Vagina (tissue), 2 donors: Measurements from ENCODE around the gene COL4A5. TPM values are rescaled to one million over a fixed set of nuclear protein-coding genes. Genes with fewer than 3 reads are reported as not detected.

ENCODE experiments used
- DNase-seq, 2 donors: peaks; one replicate each; pipeline ENCODE4 v3.0.0-alpha.2; 2017; ENCODE audit errors: extremely low spot score in 2 of 2
- H3K27ac ChIP-seq: fragments of 200-600 bp; sonication (generic); one replicate; pipeline ENCODE4 v1.5.1; 2019
- H3K27me3 ChIP-seq: fragments of 200-600 bp; sonication (generic); one replicate; pipeline ENCODE4 v1.5.1; 2019
- H3K36me3 ChIP-seq, 2 donors: fragments of 200-600 bp; sonication (generic); one replicate each; pipeline ENCODE4 v1.5.1; 2017 to 2019
- H3K4me1 ChIP-seq: fragments of 200-600 bp; sonication (generic); one replicate; pipeline ENCODE4 v1.5.1; 2019
- H3K4me3 ChIP-seq, 2 donors: fragments of 200-600 bp; sonication (generic); 1 replicate in 1 of 2; 2 replicates in 1 of 2; pipeline ENCODE4 v1.5.1; 2016 to 2019
- H3K9me3 ChIP-seq: fragments of 200-600 bp; sonication (generic); one replicate; pipeline ENCODE4 v1.5.1; 2019
- POLR2A ChIP-seq, 2 donors: fragments of 450-650 bp; IDR thresholded peaks; one replicate each; pipeline ENCODE4 v1.6.1; 2017; ENCODE audit warnings: antibody characterized with exemption in 2 of 2, mild to moderate bottlenecking in 2 of 2, moderate library complexity in 2 of 2
- POLR2AphosphoS5 ChIP-seq, 2 donors: sonication (generic); formaldehyde crosslinking; IDR thresholded peaks; one replicate each; pipeline ENCODE4 v1.9.0; 2017; ENCODE audit warnings: antibody characterized with exemption in 2 of 2, mild to moderate bottlenecking in 2 of 2, low read depth in 1 of 2; ENCODE audit not compliant: insufficient read depth in 1 of 2
- intact Hi-C: fragments of 100-400 bp; cut with DNase I; formaldehyde crosslinking; loops from one replicate; pipeline ENCODE4 v1.15.1; 2023
- total RNA-seq: library from RNA; depleted of rRNA; stranded (reverse); fragments of >200 nt; gene quantifications from one replicate; pipeline ENCODE4 v1.2.3, GENCODE V29; 2016
- TF ChIP-seq, protein P1 (sequence below), 3 experiments: fragments of 450-650 bp in 2 of 3; fragments of 200-600 bp in 1 of 3; sonication (generic) in 1 of 3; IDR thresholded peaks; one replicate each; pipeline ENCODE4 v1.5.1; 2017 to 2019; ENCODE audit warnings: antibody characterized with exemption in 3 of 3, mild to moderate bottlenecking in 2 of 3, moderate library complexity in 2 of 3

Gene COL4A5
- total RNA-seq, 1 donor from 2014 or later = 36.3 TPM

DNA sequence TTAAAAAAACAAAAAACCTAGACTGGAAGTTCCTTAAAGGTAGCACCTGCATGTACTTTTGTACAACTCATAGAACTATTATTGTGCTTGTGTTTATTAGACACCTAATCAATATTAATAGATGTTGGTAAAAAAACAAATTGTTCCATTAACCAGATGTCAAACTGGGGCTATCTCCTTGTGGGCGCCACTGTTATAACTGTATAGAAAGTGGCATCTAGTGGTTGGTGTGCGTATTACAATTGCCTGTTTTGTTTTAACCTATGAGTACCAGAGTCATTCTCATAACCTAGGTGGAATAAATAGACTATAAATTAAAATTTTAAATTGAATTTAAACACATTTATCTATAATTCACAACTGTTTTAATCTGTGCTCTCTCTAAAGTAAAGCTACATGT, 97.4 kb downstream of the COL4A5 start:
- Histone ChIP-seq H3K4me1 (no peaks in the 10 kb centered on the region), H3K36me3 (no peaks in the 10 kb centered on the region), H3K9me3 (no peaks in the 10 kb centered on the region), H3K27ac (no peak overlapping the region), H3K27me3 (no peaks in the 10 kb centered on the region), H3K4me3 (no peak overlapping the region)
- TF ChIP-seq POLR2AphosphoS5 (IDR thresholded peaks at IDR 0.05; ENCODE audit: insufficient read depth in 1 of 2, low read depth in 1 of 2) = no peak
- TF ChIP-seq, protein P1, sequence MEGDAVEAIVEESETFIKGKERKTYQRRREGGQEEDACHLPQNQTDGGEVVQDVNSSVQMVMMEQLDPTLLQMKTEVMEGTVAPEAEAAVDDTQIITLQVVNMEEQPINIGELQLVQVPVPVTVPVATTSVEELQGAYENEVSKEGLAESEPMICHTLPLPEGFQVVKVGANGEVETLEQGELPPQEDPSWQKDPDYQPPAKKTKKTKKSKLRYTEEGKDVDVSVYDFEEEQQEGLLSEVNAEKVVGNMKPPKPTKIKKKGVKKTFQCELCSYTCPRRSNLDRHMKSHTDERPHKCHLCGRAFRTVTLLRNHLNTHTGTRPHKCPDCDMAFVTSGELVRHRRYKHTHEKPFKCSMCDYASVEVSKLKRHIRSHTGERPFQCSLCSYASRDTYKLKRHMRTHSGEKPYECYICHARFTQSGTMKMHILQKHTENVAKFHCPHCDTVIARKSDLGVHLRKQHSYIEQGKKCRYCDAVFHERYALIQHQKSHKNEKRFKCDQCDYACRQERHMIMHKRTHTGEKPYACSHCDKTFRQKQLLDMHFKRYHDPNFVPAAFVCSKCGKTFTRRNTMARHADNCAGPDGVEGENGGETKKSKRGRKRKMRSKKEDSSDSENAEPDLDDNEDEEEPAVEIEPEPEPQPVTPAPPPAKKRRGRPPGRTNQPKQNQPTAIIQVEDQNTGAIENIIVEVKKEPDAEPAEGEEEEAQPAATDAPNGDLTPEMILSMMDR (IDR thresholded peaks at IDR 0.05) = peak in 2 of 3 experiments; percentile 35 to 53
- intact Hi-C loops = no loop called here
- DNase-seq = no peak

DNA sequence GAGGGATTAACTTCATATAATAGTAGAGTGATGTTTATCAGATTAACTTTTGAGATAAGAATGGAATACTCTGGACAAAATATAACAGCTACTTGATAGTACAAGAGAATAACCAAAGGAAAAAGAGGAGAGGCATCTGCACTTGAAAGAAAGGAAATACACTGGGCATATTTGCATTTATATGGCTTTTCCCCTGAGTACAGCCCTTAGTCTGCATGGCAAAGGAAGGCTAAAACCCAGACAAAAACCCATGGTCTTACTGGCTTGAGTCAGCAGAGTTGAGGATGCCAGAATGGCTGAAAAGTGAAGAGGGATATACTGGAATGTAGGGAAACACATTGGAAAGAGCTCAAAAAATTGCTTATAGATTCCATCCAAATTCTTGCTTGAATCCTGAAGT, 101.6 kb downstream of the COL4A5 start:
- no peaks in the 10 kb centered on the region for H3K9me3 ChIP-seq
- H3K27ac ChIP-seq = no peak overlapping the region
- H3K4me1 ChIP-seq = no peaks in the 10 kb centered on the region

DNA sequence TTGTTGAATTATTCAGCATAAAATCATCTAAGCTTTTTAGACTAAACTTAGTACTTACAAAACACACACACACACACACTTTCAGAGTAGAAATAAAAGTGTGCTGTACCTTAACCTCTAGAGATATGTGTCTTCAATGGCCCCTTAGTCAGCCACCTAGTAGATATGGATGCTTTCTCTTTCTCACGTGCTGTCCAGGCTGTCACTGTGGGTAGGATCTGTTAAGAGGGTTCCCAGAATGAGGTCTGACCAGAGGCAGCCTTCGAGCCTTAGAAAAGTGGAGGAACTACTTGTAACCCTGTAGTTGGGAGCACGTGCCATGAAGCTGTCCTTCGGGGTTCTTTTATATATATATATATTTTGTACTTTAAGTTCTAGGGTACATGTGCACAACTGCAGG, 117.9 kb downstream of the COL4A5 start:
- H3K4me3 ChIP-seq = no peak overlapping the region
- no peaks in the 10 kb centered on the region for H3K9me3 ChIP-seq
- no peaks in the 10 kb centered on the region for H3K36me3 ChIP-seq
- TF ChIP-seq POLR2AphosphoS5 (IDR thresholded peaks at IDR 0.05; ENCODE audit: insufficient read depth in 1 of 2, low read depth in 1 of 2) (no peak), POLR2A (IDR thresholded peaks at IDR 0.05) (no peak)
- TF ChIP-seq, protein P1 (IDR thresholded peaks at IDR 0.05) = no peak
- DNase-seq = no peak
- H3K27me3 ChIP-seq = no peaks in the 10 kb centered on the region
- H3K4me1 ChIP-seq = no peaks in the 10 kb centered on the region
- no peak overlapping the region for H3K27ac ChIP-seq
- intact Hi-C loops = no loop called here

More for the DNA sequence above, 101.6 kb downstream of the COL4A5 start:
- intact Hi-C loops = no loop called here
- H3K27me3 ChIP-seq = no peaks in the 10 kb centered on the region
- TF ChIP-seq, protein P1 (IDR thresholded peaks at IDR 0.05) = no peak
- TF ChIP-seq POLR2A (IDR thresholded peaks at IDR 0.05) (no peak), POLR2AphosphoS5 (IDR thresholded peaks at IDR 0.05; ENCODE audit: insufficient read depth in 1 of 2, low read depth in 1 of 2) (no peak)
- no peak overlapping the region for H3K4me3 ChIP-seq
- H3K36me3 ChIP-seq = no peaks in the 10 kb centered on the region
- no peak for DNase-seq

DNA sequence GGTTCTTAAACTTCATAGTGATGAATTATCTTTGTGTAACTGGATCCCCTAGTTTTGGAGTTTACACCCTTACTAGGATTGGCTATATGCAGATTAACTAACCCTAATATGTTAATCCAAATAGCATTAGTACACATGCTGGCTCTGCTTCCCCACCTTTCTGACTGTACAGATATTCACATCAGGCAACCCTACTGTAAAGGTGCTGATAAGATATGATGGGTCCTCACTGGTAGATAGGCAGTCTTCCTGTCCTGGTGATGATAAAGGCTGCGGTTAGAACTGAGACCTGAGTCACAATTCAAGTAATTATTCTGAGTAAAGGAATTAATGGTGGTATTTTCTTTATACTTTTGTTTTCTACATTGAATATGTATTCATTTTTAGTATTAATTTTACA, 118.6 kb downstream of the COL4A5 start:
- TF ChIP-seq, protein P1 (IDR thresholded peaks at IDR 0.05) = no peak
- TF ChIP-seq POLR2A (IDR thresholded peaks at IDR 0.05) = no peak
- no peak for TF ChIP-seq POLR2AphosphoS5 (IDR thresholded peaks at IDR 0.05; ENCODE audit: insufficient read depth in 1 of 2, low read depth in 1 of 2)
- Histone ChIP-seq H3K27me3 (no peaks in the 10 kb centered on the region), H3K36me3 (no peaks in the 10 kb centered on the region), H3K9me3 (no peaks in the 10 kb centered on the region), H3K4me1 (no peaks in the 10 kb centered on the region), H3K4me3 (no peak overlapping the region), H3K27ac (no peak overlapping the region)
- intact Hi-C loops = no loop called here
- DNase-seq = no peak

DNA sequence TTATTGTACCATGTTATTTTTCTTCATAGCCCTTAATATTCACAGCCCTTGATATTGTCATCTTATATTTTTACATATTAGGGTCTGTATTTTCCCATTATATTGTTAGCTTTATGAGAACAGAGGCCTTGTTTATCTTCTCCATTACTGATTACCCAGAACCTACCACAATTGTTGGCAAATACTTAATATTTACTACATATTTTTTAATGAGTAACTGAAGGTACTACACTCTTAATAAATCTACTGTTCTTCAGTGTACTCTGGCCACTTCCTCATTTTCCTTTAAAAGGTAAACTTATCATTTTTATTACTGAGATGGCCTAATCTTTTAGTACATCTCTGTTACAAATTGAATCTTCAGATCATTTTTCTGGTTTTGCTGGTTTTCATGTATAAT, 133.5 kb downstream of the COL4A5 start:
- H3K4me1 ChIP-seq = no peaks in the 10 kb centered on the region

More for the DNA sequence above, 133.5 kb downstream of the COL4A5 start:
- H3K27ac ChIP-seq = no peak overlapping the region
- no peak for DNase-seq
- H3K9me3 ChIP-seq = no peaks in the 10 kb centered on the region
- H3K27me3 ChIP-seq = no peaks in the 10 kb centered on the region
- TF ChIP-seq, protein P1 (IDR thresholded peaks at IDR 0.05) = no peak
- TF ChIP-seq POLR2AphosphoS5 (IDR thresholded peaks at IDR 0.05; ENCODE audit: insufficient read depth in 1 of 2, low read depth in 1 of 2) (no peak), POLR2A (IDR thresholded peaks at IDR 0.05) (no peak)
- H3K4me3 ChIP-seq = no peak overlapping the region
- H3K36me3 ChIP-seq = no peaks in the 10 kb centered on the region
- intact Hi-C loops = no loop called here
